Heart left ventricle (tissue), 16 donors: ENCODE measurements around the gene AKAP3. TPM values are rescaled to one million over a fixed set of nuclear protein-coding genes. Genes with fewer than 3 reads are reported as not detected.

Experiments
- ATAC-seq, 4 donors: fragments of 200-7000 bp; cut with Tn5 transposase; one replicate each; pipeline ENCODE4 v1.9.1; 2020 to 2022; ENCODE audit warnings: moderate library complexity in 4 of 4, mild to moderate bottlenecking in 3 of 4, moderate number of reproducible peaks in 1 of 4
- DNase-seq, 5 donors: peaks; one replicate each; pipeline ENCODE4 v3.0.0-alpha.2; 2020
- H3K27ac ChIP-seq, 12 donors: fragments of 200-600 bp; sonication (generic) in 4 of 12; one replicate each; pipeline versions ENCODE4 v1.5.0 to v1.8.0; 2016 to 2022; ENCODE audit warnings: mild to moderate bottlenecking in 2 of 12
- H3K27me3 ChIP-seq, 9 donors: fragments of 200-600 bp; sonication (generic) in 2 of 9; one replicate each; pipeline versions ENCODE4 v1.5.1 to v1.8.0; 2016 to 2022; ENCODE audit warnings: mild to moderate bottlenecking in 3 of 9
- H3K36me3 ChIP-seq, 9 donors: fragments of 200-600 bp; sonication (generic) in 2 of 9; one replicate each; pipeline versions ENCODE4 v1.5.0 to v1.8.0; 2018 to 2022; ENCODE audit warnings: mild to moderate bottlenecking in 2 of 9
- H3K4me1 ChIP-seq, 12 donors: fragments of 200-600 bp; sonication (generic) in 4 of 12; one replicate each; pipeline versions ENCODE4 v1.5.0 to v1.8.0; 2016 to 2022; ENCODE audit warnings: mild to moderate bottlenecking in 3 of 12
- H3K4me3 ChIP-seq, 12 donors: fragments of 200-600 bp; sonication (generic) in 4 of 12; one replicate each; pipeline versions ENCODE4 v1.5.0 to v1.8.0; 2017 to 2022; ENCODE audit warnings: mild to moderate bottlenecking in 9 of 12, moderate library complexity in 4 of 12
- H3K9me3 ChIP-seq, 12 donors: fragments of 200-600 bp; sonication (generic) in 4 of 12; one replicate each; pipeline versions ENCODE4 v1.5.0 to v1.8.0; 2016 to 2022; ENCODE audit warnings: mild to moderate bottlenecking in 1 of 12
- POLR2A ChIP-seq, 2 donors: fragments of 450-650 bp; IDR thresholded peaks; one replicate each; pipeline ENCODE4 v1.6.1; 2017; ENCODE audit warnings: antibody characterized with exemption in 2 of 2, mild to moderate bottlenecking in 2 of 2, moderate library complexity in 2 of 2
- WGBS, 4 donors: extraction: QIAGEN DNeasy Blood & Tissue Kit in 2 of 4; methylation state at CpG; one replicate each; pipeline versions ENCODE4 v1.1.5 to v1.1.7; 2013 to 2018; 5-methylcytosine and 5-hydroxymethylcytosine counted together
- intact Hi-C, 10 donors: fragments of 100-400 bp; cut with DNase I; formaldehyde crosslinking; loops; one replicate each; pipeline versions ENCODE4 v1.11.1 to v1.14.2; 2022
- polyA plus RNA-seq, 2 donors: library from polyadenylated mRNA; stranded (reverse); fragments of 200-250 nt; gene quantifications; one replicate each; pipeline ENCODE4 v1.2.3, GENCODE V29; 2013
- total RNA-seq, 9 donors: library from RNA; depleted of rRNA in 2 of 9; stranded (reverse); fragments of >200 nt in 2 of 9; fragmentation: NEBNext Ultra II Directional in 3 of 9; extraction: Animal tissue kit (Norgen Biotek cat#: 25700) in 3 of 9; gene quantifications; one replicate each; pipeline versions ENCODE4 v1.1.0 to v1.2.4, GENCODE V29; 2016 to 2023
- TF ChIP-seq, protein P1 (sequence below), 12 donors: fragments of 200-600 bp; sonication (generic) in 4 of 12; IDR thresholded peaks; one replicate each; pipeline versions ENCODE4 v1.5.0 to v1.8.0; 2018 to 2022; ENCODE audit warnings: antibody characterized with exemption in 12 of 12, mild to moderate bottlenecking in 5 of 12
- donor health status: ischemic (EF 13 %, LVEDD 7.1; RV severe dilation, severe dysfunction).
- donor health status: healthy with polysubstance abuse.
- donor health status: DM: no; HTN: yes; CAD: no.
- donor health status: DM: no; HTN: no; CAD: no.
- donor health status: ischemic (EF 25% LVEDD 6.9; RV normal size, moderate dysfunction).
- donor health status: ischemic (EF 25% LVEDD 5.7; RV mildly dilated, moderate dysfunction).
- donor health status: healthy.
- donor health status: DM: yes; HTN: yes; CAD: no.
- donor health status: ischemic (EF 35%, LVEDD 5.7; RV mildly dilated, moderate dysfunction).
- donor health status: nonischemic (EF 11% LVEDD 7.7; RV severe dilation, severe dysfunction).
- donor health status: DM: yes; HTN: yes; CAD: no.
- donor health status: PGD.
- donor health status: ischemic (EF 29% LVEDD 5.4; RV normal size, mild dysfunction).
- donor health status: nonischemic (EF 23%, LVEDD 6.1; RV moderate dilation, normal function).

AKAP3 gene
- total and polyA plus RNA-seq, 11 donors = 1.9 to 4.0 (median 2.8) TPM

DNA sequence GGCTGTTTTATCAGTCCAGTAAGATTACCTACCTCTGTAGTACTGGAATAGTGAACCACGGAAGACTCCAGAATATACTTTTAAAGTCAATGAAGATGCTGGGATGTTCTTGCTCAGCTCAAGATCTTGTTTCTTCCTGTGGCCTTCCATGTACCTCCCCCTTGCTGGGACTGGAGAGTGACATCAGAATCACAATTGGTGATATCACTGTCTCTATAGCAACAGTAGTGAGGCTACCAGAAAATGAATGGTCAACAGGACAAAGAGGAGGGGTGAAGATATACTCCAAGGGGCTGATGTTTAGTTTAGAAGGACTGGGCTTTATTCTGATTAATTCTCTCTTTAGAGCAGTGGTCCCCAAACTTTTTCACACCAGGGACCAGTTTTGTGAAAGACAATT is 3.8 kb downstream of the AKAP3 start:
- TF ChIP-seq POLR2A (IDR thresholded peaks at IDR 0.05) = no peak
- TF ChIP-seq, protein P1, sequence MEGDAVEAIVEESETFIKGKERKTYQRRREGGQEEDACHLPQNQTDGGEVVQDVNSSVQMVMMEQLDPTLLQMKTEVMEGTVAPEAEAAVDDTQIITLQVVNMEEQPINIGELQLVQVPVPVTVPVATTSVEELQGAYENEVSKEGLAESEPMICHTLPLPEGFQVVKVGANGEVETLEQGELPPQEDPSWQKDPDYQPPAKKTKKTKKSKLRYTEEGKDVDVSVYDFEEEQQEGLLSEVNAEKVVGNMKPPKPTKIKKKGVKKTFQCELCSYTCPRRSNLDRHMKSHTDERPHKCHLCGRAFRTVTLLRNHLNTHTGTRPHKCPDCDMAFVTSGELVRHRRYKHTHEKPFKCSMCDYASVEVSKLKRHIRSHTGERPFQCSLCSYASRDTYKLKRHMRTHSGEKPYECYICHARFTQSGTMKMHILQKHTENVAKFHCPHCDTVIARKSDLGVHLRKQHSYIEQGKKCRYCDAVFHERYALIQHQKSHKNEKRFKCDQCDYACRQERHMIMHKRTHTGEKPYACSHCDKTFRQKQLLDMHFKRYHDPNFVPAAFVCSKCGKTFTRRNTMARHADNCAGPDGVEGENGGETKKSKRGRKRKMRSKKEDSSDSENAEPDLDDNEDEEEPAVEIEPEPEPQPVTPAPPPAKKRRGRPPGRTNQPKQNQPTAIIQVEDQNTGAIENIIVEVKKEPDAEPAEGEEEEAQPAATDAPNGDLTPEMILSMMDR (IDR thresholded peaks at IDR 0.05) = no peak
- Histone ChIP-seq H3K27me3 (no peaks in the 10 kb centered on the region), H3K36me3 (no peaks in the 10 kb centered on the region), H3K4me1 (peaks cover 1 to 16% (median 12%) of the 10 kb centered on the region in 12 donors), H3K9me3 (no peaks in the 10 kb centered on the region), H3K4me3 (no peak overlapping the region), H3K27ac (no peak overlapping the region)
- intact Hi-C loops = loop anchor here in 1 of 10 donors (5.0 kb wide), 1 partner anchor 38 kb away; no protein-coding TSS in a partner anchor
- no peak for ATAC-seq
- 89 to 95% (median 93%) methylated on average over 1 of the region's 1 CpG for WGBS, 4 donors
- no peak for DNase-seq

DNA sequence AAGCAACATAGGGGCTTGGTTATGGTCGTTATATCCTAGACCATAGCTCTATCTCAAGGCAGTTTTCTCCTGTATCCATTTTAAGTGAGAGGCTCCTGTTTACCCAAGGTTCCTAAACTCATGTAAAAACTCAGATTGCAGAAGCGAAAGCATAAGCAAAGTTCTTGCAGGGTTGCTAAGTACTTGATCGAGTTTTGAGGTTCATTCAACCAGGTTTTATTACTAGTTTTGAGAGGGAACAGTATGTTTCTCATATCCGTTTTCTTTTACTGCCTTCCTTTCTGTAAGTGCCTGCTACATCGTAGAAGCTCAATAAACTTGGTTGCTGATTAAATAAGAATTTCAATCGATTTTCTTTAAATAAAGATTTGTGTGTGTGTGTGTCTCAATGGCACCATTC is 5.1 kb downstream of the AKAP3 start:
- no peaks in the 10 kb centered on the region for H3K9me3 ChIP-seq
- ATAC-seq = no peak
- intact Hi-C loops = no loop called here
- H3K4me3 ChIP-seq = no peak overlapping the region
- DNase-seq = no peak
- 88 to 89% (median 88%) methylated on average over 6 of the region's 6 CpGs for WGBS, 4 donors
- H3K27ac ChIP-seq = no peak overlapping the region
- no peaks in the 10 kb centered on the region for H3K27me3 ChIP-seq
- H3K36me3 ChIP-seq = no peaks in the 10 kb centered on the region
- TF ChIP-seq, protein P1 (IDR thresholded peaks at IDR 0.05) = no peak
- peaks cover 0 to 10% (median 8%) of the 10 kb centered on the region in 12 donors for H3K4me1 ChIP-seq

DNA sequence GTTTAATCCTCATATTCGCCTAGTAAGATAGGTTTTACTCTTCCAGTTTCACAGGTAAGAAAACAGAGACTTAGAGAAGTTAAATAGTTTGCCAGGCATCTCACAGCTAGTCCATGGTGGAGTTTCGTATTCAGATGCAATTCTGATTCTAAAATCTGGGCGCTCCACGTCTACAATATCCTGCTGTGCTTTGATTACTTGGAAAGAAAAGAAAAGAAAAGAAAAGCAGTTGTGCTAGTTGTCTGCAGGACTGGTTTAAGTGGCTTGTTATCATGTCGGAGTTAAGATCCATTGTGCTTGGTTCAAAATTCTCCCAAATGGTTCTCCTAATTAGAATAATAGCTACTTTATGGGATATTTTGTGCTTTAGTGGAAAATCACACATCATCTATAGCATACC is 18.6 kb downstream of the AKAP3 start:
- ATAC-seq (no peak), DNase-seq (no peak)
- Histone ChIP-seq H3K27me3 (no peaks in the 10 kb centered on the region), H3K27ac (no peak overlapping the region), H3K4me3 (no peak overlapping the region), H3K36me3 (no peaks in the 10 kb centered on the region), H3K4me1 (no peaks in the 10 kb centered on the region), H3K9me3 (no peaks in the 10 kb centered on the region)
- WGBS, 4 donors = 61 to 68% (median 62%) methylated on average over 5 of the region's 5 CpGs
- intact Hi-C loops = no loop called here
- TF ChIP-seq, protein P1 (IDR thresholded peaks at IDR 0.05) = no peak
- TF ChIP-seq POLR2A (IDR thresholded peaks at IDR 0.05) = no peak

DNA sequence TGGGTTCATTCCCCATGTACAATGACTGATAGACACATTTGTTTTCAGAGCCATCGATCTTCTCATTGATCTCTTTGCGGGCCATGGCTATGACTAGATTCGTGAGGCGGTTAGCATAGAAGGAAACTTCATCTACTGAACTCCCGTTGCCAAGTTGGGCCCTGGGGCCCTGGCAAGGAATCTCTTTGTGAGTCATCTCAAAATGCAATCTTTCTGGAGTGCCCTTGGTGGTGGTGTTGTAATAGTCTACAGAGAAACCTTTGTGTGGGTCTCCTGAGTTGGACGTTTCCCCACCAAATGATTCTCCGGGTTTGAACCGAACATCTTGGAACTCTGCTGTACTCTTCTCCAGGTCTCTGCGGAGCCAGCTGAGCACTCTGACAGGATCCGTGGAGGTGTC is 20.4 kb downstream of the AKAP3 start:
- Histone ChIP-seq H3K27ac (no peak overlapping the region), H3K4me3 (no peak overlapping the region), H3K36me3 (no peaks in the 10 kb centered on the region), H3K4me1 (no peaks in the 10 kb centered on the region), H3K27me3 (no peaks in the 10 kb centered on the region), H3K9me3 (no peaks in the 10 kb centered on the region)
- no peak for DNase-seq
- intact Hi-C loops = no loop called here
- no peak for ATAC-seq
- 90 to 96% (median 94%) methylated on average over 10 of the region's 10 CpGs for WGBS, 4 donors
- TF ChIP-seq POLR2A (IDR thresholded peaks at IDR 0.05) = no peak
- TF ChIP-seq, protein P1 (IDR thresholded peaks at IDR 0.05) = no peak
